A204.1 (cell line): ENCODE results near the gene GPR50.
A peak's percentile ranks its signal among the peaks of the same experiment; 100 is the strongest.

Source experiments
- FAIRE-seq: peaks from 2 replicates; lab custom pipeline; 2012; peaks lifted over from hg19 to GRCh38; lab: Jason Lieb, UNC

GPR50 gene

DNA sequence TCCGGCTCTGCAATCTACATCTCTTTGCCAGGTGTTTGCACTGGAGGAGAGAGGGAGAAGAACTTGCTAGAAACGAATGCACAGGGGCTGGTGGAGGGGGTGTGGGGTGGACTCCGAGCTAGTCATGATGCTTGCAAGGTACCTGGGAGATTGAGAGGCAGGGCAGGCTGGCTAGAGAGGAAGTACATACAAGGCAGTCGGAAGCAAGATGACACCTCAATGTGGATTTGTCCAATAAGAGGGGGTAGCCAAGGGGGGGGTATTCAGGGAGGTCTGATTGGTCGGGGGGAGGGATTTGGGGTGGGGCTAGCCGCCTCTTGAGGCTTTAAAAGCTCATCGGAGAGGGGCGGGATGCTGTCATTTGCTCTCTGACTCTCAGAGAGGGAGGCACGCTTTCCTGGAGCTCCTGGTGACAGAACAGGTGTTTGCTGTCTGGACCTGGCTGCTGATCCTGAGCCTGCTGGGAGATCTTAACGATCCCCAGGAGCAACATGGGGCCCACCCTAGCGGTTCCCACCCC lies at the start of gene GPR50:
Gene GPR50, plus strand, starts transcription at position 354 of the 520 bp plus-strand sequence. Its CDS starts 138 bp downstream, at position 492.
- FAIRE-seq = no peak

DNA sequence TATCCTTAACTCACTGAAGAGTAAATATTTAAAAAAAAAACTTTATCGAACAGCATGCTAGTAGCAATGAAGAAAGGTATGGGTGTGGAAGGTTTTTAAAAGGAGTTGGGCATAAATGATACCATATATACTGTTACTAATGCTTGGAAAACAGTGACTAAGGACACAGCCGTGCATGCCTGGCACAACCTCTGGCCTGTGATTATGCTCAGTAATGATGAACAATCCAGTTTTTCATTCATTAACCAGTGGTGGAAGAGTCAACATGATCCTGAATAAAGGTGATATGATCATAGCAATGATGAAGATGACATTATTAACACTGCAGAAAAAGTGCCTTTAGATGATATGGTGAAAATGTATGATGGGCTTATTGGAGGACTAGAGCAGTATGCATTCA lies 43.9 kb upstream of the GPR50 start:
- FAIRE-seq = no peak

DNA sequence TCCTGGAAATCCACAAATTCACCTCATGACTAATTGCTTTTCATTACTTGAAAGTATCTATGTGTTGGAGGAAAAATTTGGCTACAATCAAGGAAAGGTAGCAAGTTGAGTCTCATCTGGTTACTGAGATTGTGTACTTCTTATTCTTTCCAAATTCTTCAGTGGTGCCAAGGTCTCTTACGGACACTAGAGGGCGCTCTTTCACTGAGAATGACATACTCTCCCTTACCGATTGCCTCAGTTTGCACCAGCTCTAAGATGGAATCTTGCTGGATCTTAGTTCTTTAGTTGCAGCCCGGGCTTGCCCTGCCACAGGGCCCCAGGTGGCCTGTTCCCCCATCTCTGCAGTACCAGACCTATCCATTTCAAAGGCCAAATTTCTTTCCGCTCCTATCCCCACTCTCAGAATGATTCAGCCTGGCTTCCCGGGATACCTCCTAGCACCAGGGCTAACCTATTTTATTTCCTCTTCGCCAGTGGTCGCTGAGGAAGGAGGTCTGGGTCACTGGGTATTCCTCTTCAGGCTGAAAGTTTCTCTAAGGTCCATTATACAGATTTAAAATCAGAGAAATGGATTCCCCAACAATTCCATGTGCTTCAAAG lies 24.6 kb upstream of the GPR50 start:
- peak; percentile 83 for FAIRE-seq

DNA sequence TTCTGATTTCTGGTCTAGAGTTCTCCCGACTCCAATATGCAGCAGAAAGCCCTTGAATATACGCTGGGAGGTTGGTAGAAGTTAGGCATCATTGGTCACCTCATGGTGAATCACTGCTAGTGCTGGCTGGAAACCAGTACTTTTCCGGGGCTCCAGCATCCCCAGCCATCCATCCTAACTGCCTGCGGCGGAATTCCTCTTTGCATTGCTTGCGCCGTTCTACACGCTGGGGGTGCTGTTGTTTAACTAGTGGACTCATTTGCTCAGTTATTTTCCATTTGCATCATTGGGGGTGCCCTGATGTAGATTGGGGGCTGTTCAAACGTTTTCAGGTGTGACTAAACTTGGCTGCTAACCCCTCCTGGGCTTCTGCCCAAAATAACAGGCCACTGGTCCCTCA lies 23.3 kb upstream of the GPR50 start:
- no peak for FAIRE-seq

DNA sequence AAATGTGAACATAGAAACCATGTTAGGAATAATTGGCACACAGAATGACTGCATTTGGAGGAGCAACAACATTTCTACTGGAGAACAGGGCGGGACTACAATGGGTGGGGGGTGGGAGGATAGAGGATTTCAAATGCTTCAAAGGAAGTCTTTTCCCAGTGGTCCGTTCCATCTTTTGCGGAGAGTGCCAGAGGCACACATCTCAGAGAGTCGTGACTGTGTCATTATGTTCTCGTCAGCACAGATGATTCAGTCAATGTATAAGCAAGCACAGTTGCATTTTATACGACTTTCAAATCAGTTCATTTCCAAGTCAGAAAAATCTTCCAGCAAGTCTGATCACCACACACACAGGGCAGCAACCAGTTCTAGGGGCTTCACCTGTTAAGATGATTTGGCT lies 22.7 kb upstream of the GPR50 start:
- no peak for FAIRE-seq

DNA sequence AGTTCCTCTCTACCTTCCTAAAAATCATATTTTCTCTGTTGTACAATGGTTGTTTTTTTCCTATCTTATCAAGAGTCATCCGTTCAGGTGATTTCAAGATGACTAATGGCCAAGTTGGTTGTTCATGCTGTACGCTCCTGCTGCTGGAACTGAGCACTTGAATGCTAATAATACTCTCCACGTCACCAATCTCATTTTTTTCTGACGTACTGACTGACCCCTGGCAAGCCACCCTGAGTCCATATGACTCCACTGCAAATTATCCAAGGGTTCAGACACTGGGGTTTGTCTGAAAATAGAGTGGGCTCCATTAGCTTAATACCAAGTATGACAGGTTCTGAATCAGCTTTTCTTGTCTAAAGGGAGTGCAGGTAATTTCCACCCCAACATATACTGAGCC lies 21.1 kb upstream of the GPR50 start:
- no peak for FAIRE-seq

DNA sequence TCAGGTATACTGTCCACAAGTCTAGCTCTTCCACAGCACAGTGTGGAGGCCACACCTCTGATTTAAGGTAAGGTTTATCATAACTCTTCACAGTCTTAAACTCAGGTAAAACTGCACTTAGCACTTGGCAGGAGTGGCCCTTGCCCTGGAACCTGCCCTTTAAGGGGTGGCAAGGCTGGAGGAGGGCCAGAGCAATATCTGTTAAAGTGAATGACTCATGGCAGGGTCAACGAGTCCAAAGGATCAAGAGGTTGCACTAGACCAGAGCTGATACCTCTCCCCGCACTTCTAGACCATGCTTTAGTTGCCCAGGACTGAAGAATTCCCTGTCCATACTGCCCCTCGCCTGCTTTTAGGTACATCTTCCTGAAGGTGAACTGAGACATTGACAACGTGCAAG lies 14.7 kb upstream of the GPR50 start:
- no peak for FAIRE-seq

DNA sequence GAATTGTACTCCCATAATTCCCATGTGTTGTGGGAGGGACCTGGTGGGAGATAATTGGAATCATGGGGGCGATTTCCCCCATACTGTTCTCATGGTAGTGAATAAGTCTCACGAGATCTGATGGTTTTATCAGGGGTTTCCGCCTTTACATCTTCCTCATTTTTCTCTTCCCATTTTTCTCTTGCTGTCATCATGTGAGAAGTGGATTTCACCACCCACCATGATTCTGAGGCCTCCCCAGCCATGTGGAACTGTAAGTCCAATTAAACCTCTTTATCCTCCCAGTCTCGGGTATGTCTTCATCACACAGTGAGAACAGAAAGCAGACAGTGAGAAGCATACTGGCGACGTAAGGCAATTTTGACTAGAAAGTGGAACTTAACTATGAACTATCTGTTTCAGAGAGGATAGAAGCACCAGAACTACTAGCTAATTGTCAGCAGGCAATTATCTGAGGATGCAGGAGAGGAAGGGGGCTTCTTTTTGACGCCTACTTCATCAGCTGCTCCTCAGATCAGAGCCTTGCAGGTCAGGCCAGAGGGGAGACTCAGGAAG lies 8.5 kb upstream of the GPR50 start:
- FAIRE-seq = no peak

DNA sequence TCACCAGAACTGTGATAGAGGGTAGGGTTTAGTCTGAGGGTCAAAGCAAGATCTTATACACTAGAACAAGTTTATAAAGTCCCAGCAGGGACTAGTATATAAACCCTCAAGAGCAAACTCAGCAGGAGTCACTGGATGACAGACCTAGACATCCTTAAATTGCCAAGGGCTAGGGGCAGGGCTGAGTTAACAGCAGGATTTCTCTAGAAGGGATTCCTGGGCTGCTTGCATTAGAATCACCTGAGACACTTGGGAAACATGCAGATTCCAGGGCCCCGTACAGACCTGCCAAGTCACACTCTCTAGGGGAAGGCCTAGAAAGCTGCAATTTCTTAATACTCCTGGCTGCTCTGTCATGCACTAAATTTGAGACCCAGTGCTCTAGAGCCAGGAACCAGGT lies 6.6 kb upstream of the GPR50 start:
- no peak for FAIRE-seq

DNA sequence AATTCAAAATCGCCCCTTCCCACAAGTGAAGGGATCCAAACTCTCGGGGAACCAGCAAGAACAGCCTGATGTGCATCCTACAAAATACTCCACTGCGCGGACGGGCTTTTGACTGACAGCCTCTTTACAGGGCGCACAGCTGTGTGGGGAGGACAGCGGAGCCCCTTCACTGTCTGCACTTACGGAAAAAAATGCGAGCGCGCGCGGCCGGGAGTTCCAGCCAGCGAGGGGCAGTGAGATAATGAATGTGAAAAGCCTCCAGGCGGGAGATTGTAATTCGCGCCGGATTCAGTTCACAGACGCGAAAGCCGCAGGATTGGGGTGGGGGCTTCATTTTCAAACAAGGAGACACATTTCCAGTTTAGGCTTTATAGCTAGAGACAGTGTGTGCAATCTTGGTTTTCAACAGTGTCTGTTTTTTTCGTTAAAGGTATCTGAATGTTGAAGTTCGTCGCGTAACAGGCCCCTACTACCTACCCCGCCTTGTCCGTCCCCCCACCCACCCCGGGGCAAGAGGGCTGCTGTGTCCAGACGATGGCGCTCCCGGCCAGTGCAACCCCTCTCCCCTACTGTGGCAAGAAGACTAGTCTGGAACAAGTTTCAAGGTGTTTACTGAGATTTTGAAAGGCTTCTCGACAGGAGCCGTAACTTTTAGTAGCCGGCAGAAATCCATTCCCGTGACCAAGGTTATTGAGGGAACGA lies 1.7 kb upstream of the GPR50 start:
- FAIRE-seq = no peak

DNA sequence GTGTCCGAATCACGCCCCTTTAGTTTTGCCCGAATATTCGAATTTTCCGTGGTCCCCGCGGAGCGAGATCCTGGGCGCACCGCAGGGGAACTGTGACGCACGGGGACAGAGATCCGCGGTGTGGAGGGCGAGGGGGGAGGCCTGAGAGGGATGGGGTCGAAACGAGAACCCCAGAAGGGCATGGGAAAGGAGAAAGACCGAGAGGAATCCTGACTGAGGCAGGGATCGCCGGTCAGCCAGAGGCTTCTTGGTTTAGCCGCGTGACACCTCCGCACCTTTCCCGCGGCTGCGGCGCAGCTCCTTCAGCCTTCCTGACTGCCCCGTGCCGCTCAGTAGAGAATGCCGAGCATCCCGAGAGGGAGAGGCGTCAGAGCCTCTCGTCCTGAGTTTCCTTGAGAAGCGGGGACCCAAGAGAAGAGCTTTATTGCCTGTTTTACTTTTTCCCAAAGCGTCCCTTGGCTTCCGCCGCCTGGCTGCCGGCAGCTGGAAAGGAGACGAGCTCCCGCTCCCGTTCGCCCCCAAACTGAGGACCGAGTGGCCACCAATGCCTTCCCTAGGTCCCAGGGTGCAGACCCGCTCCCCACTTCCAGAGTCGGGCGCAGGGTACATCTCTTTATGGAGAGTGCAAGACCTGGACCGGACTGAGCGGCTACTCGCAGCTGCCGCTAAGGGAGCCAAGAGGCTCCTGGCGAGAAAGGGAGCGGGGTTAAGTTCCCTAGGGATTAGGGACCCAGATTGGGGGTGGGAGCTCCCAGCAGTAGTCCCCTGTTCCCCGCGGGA lies 911 bp upstream of the GPR50 start:
- FAIRE-seq = no peak

DNA sequence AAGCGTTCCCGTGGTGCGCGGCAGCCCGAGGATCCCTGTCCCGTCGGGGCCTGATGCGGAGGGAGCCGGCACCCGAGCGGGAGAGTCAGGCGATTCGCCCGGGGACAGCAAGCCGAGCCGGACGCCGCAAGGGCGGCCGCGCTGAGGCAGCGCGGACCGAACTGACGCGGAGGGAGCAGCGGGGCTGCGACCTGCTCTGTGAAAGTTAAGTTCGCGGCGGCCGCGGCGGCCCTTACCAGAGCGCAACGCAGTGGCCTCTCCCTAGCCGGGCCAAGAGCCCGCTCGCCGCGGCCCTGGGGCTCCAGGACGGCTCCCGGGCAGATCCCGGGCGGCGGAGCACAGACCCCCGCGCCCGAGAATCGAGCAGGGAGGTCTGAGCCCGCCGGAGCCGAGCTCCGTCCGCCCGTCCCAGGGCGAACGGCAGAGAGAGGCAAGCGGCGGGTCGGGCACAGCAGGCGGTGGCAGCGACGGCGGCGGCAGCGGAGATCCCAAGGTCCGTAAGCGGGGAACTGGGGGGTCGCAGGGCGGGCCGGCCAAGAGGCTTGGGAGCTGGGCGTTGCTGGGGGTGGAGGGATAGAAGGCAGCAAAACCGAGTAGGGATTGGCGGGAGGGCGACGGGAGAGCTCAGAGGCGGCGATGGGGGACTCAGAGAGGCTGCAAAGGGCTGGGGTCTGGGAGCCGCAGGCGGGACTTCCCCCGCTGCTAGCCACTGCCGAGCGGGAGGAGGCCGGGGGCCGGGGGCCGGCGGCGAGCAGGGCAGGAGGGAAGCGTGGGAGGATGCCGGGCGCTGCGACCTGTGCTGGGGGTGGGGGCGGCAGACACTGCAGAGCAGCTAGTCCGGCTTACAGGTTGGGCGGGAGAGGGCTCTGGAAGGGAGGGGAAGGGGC lies 1.0 kb downstream of the GPR50 start:
- no peak for FAIRE-seq

DNA sequence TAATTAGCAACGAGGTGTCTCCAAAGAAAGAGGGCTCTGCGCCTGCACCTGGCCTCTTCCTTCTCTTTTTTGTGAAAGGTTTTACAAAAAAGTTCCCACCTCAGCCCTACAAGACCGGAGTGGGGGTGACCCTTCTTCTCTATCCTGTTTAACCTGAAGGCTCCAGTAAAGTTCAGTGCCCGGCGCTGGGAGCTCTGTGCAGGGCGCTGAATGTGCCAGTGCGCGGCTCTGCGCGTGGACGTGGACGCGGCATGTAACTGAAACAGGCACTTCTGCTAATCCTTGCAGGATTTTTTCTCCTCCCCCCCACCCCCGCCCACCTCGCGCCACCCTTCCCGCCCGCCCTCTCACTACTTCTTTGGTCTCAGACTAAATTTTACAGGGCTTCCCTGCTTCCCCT lies 2.4 kb downstream of the GPR50 start:
- no peak for FAIRE-seq

DNA sequence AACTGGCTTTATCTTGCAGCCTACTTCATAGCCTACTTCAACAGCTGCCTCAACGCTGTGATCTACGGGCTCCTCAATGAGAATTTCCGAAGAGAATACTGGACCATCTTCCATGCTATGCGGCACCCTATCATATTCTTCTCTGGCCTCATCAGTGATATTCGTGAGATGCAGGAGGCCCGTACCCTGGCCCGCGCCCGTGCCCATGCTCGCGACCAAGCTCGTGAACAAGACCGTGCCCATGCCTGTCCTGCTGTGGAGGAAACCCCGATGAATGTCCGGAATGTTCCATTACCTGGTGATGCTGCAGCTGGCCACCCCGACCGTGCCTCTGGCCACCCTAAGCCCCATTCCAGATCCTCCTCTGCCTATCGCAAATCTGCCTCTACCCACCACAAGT lies 4.0 kb downstream of the GPR50 start:
- FAIRE-seq = no peak

DNA sequence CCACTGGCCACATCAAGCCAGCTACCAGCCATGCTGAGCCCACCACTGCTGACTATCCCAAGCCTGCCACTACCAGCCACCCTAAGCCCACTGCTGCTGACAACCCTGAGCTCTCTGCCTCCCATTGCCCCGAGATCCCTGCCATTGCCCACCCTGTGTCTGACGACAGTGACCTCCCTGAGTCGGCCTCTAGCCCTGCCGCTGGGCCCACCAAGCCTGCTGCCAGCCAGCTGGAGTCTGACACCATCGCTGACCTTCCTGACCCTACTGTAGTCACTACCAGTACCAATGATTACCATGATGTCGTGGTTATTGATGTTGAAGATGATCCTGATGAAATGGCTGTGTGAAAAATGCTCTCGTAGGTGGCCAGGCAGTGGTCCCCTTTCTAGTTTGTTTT lies 4.7 kb downstream of the GPR50 start:
- FAIRE-seq = no peak

DNA sequence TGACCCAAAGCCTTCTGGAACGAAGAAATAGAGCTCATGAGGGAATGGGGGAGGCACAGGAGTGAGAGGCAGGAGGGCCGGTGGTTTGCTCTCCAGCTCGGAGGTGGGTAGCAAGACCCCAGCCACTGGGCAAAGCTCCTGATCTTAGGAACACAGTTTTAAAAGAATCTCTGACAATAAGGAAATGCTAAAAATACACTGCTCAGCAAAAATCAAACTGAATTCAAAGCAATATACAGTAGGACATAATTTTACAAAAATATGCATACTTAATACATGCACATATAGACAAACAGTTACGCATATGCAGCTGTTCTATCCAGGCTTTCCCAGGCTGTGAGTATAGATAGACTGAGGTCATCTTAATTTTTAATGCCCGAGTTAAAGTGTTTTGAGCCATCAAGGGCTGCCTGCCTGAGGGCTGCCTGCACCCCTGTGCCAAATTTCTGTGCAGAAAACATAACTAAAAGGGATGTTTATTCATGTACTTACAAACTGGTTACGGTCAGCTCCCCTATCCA lies 6.9 kb downstream of the GPR50 start:
- no peak for FAIRE-seq

DNA sequence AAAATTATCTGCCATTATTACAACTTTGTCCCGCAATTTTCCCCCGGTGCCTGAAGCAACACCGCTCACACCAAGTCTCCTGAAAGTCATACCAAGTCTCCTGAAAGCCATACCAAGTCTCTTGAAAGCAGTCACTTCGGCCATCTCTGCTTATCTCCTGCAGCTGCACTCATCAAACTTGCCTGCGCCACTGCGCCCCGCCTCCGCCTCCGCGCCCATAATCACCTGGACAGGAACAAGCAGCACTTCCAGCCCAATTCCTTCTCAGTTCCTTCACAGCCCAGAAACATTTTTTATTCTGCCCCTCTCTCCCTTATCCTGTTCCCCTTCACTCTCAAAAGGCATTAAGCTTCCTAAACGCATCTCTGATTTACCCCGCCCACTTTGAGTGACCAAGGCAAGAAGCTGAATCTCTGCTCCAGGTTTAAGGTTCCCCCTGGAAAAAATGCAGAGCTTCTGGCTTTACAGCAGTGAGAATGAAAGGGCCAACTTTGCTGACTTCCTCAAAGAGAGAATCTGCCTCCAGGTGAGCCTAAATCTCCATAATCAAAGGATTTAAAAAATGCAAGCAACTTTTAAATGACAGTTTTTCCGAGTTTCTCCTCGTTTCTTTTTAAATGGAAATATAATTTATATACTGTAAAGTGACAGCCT lies 7.7 kb downstream of the GPR50 start:
- FAIRE-seq = no peak

DNA sequence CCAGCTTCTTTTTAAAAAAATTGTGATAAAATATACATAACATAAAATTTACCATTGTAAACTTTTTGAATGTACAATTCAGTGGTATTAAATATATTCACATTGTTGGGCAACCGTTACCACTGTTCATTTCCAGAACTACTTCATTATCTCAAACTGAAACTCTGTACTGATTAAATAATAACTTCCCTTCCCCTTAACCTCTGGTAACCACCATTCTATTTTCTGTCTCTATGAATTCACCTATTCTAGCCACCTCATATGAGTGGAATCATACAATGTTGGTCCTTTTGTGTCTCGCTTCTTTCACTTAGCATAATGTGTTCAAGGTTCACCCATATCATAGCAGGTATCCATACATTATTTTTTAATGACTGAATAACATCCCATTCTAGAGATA lies 8.3 kb downstream of the GPR50 start:
- FAIRE-seq = no peak

DNA sequence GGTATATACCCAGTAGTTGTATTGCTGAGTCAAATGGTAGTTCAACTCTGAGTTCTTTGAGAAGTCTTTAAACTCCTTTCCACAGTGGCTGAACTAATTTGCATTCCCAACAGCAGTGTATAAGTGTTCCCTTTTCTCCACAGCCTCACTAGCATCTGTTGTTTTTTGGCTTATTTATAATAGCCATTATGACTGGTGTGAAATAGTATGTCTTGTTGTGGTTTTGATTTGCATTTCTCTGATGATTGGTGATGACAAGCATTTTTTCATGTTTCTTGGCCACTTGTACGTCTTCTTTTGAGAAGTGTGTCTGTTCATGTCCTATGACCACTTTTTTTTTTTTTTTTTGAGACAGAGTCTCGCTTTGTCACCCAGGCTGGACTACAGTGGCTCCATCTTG lies 30.5 kb downstream of the GPR50 start:
- no peak for FAIRE-seq

DNA sequence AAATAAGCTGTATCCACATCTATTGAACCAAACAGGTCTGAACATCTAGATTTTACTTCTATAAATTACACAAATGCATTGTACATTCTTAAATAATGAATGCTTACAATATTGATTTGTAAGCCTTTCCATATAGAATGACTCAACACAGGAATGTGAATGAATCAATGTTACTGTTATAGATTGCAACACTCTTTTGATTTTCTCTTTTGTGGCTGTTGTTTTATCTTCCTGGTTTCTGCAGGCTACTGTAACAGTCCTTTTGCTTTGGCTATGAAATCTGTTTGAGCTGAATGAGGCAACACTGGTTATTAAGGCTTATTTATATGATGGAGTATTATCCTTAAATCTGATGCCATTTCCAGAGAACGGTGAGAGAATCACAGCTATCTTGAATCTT lies 49.5 kb downstream of the GPR50 start:
- FAIRE-seq = no peak

DNA sequence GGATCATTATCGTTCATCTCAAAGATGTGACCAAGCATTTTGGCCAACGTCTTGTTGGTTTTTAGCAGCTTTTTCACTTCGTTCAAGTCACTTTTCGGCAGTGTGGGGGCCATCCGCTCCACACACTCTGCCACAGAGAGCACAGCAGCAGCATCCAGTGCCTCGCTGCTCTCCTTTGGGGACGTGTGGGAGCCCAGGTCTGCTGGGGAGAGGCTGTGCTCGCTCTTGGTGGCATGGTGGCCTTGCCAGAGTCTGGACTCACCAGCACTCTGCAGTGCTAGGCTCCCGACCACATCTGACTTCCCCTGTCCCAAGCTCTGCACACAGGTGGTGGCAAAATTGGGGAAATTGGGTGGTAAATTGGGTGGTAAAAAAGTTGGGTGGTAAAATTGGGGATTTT lies 50.6 kb downstream of the GPR50 start:
- no peak for FAIRE-seq
